K562 (cell line): ENCODE measurements around the gene RPL38. TPM values are rescaled to one million over a fixed set of nuclear protein-coding genes. Genes with fewer than 3 reads are reported as not detected.

Experiments
- ESRRB ChIP-seq: fragments of 250-450 bp; sonication (Bioruptor Pico); IDR thresholded peaks from 2 replicates; pipeline ENCODE4 v1.5.0; 2020; ENCODE audit warnings: mild to moderate bottlenecking, moderate library complexity, borderline replicate concordance
- GABPB2 ChIP-seq: fragments of 250-450 bp; sonication (Bioruptor Pico); conservative IDR thresholded peaks from 2 replicates; pipeline ENCODE4 v1.5.1; 2021; ENCODE audit warnings: mild to moderate bottlenecking
- LARP7 ChIP-seq: fragments of 450-650 bp; IDR thresholded peaks from 2 replicates; pipeline ENCODE4 v1.6.1; 2016
- TRIM24 ChIP-seq, 2 experiments: fragments of 450-650 bp; IDR thresholded peaks; 2 replicates each; pipeline ENCODE4 v1.6.1; 2016
- ZBTB7A ChIP-seq: IDR thresholded peaks from 2 replicates; pipeline ENCODE4 v1.6.1; 2011; ENCODE audit warnings: low read depth, mild to moderate bottlenecking, low read length, moderate library complexity, borderline replicate concordance; ENCODE audit not compliant: control insufficient read depth
- ZNF24 ChIP-seq: fragments of 450-650 bp; IDR thresholded peaks from 2 replicates; pipeline ENCODE4 v1.6.1; 2016
- polyA plus RNA-seq, 8 experiments: library from polyadenylated mRNA; depleted of rRNA in 4 of 8; stranded (reverse) in 5 of 8; unstranded in 3 of 8; fragments of >200 nt; fragmentation: Nextera tagmentation in 2 of 8; fragmentation: Illumina TruSeq in 1 of 8; extraction: Ambion mirVana in 2 of 8; extraction: Trizol in 1 of 8; gene quantifications; 2 replicates each; pipeline versions ENCODE4 v1.2.1 to v1.2.3, GENCODE V29; 2011 to 2014; ENCODE audit warnings: inconsistent platforms in 1 of 8, missing spikeins in 1 of 8
- total RNA-seq, 7 experiments: library from RNA; depleted of rRNA in 6 of 7; stranded (reverse); fragments of >200 nt in 6 of 7; fragmentation: Illumina TruSeq in 2 of 7; extraction: Trizol in 2 of 7; gene quantifications; 2 replicates each; pipeline versions ENCODE4 v1.2.1 to v1.2.3, GENCODE V29; 2011 to 2021; ENCODE audit warnings: low replicate concordance in 1 of 7
- TF ChIP-seq, protein P1 (sequence below): sonication (generic); formaldehyde crosslinking; IDR thresholded peaks from 2 replicates; pipeline ENCODE4 v1.8.0; 2023; ENCODE audit warnings: missing genetic modification reagents, mild to moderate bottlenecking, borderline replicate concordance
- TF ChIP-seq, protein P2 (sequence below): fragments of 250-450 bp; sonication (Bioruptor Pico); IDR thresholded peaks from 2 replicates; pipeline ENCODE4 v1.8.0; 2021; ENCODE audit warnings: moderate library complexity, mild to moderate bottlenecking, inconsistent platforms
- TF ChIP-seq, protein P3 (sequence below), 2 experiments: fragments of 450-650 bp in 1 of 2; sonication (generic) in 1 of 2; formaldehyde crosslinking in 1 of 2; IDR thresholded peaks; 2 replicates each; pipeline versions ENCODE4 v1.7.1 to v1.9.0; 2016 to 2022; ENCODE audit warnings: inconsistent platforms in 1 of 2, mild to moderate bottlenecking in 1 of 2, missing genetic modification reagents in 1 of 2

The RPL38 gene
- total and polyA plus RNA-seq, 9 of the 15 experiments (the other 6 are each of a cell fraction or from before 2014, with no cell fraction given) = 1,224 to 3,864 (median 1,939) TPM

DNA sequence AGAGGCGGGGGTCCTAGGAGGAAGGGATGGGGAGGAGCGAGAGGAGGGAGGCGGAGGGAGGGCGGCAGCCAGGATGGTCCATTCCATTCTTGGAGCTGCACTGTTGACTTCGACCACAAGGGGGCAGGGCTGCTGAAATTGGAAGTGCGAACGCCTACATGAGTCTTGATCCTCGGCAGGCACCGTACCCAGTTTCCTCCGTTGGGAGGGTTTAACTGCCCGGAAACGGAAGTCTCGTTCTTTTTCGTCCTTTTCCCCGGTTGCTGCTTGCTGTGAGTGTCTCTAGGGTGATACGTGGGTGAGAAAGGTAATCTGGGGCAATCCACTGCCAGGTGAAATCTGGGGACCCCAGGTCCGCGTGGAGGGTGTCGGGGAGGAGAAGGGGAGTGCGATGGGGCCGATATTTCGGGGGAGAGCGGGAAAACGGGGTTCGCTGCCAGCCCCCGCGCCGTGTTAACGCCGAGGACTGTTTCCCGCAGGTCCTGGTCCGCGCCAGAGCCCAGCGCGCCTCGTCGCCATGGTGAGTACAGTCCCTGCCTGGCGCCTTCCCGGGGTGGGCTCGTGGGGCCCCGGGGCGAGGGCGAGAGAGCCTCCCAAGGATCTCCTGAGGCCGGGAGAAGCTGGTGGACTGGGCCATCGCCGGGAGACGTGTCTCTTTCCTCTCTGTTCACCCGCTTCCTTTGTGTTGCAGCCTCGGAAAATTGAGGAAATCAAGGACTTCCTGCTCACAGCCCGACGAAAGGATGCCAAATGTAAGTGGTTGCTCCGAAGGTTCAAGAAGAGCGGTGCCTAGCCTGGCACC, at the start of gene RPL38 (continued):
- TF ChIP-seq, protein P1, sequence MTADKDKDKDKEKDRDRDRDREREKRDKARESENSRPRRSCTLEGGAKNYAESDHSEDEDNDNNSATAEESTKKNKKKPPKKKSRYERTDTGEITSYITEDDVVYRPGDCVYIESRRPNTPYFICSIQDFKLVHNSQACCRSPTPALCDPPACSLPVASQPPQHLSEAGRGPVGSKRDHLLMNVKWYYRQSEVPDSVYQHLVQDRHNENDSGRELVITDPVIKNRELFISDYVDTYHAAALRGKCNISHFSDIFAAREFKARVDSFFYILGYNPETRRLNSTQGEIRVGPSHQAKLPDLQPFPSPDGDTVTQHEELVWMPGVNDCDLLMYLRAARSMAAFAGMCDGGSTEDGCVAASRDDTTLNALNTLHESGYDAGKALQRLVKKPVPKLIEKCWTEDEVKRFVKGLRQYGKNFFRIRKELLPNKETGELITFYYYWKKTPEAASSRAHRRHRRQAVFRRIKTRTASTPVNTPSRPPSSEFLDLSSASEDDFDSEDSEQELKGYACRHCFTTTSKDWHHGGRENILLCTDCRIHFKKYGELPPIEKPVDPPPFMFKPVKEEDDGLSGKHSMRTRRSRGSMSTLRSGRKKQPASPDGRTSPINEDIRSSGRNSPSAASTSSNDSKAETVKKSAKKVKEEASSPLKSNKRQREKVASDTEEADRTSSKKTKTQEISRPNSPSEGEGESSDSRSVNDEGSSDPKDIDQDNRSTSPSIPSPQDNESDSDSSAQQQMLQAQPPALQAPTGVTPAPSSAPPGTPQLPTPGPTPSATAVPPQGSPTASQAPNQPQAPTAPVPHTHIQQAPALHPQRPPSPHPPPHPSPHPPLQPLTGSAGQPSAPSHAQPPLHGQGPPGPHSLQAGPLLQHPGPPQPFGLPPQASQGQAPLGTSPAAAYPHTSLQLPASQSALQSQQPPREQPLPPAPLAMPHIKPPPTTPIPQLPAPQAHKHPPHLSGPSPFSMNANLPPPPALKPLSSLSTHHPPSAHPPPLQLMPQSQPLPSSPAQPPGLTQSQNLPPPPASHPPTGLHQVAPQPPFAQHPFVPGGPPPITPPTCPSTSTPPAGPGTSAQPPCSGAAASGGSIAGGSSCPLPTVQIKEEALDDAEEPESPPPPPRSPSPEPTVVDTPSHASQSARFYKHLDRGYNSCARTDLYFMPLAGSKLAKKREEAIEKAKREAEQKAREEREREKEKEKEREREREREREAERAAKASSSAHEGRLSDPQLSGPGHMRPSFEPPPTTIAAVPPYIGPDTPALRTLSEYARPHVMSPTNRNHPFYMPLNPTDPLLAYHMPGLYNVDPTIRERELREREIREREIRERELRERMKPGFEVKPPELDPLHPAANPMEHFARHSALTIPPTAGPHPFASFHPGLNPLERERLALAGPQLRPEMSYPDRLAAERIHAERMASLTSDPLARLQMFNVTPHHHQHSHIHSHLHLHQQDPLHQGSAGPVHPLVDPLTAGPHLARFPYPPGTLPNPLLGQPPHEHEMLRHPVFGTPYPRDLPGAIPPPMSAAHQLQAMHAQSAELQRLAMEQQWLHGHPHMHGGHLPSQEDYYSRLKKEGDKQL (CRISPR knock-in tag) = no peak
- TF ChIP-seq ZNF24 (no peak), LARP7 (peak; percentile 11; the same call in 1 of the 2 replicates), TRIM24 (IDR thresholded peaks at IDR 0.05) (peak in 1 of 2 experiments; percentile 64; a peak in 1 of 4 replicates), ZBTB7A (0 out of 2 replicates have a peak, but pooled peaks have one; percentile 25), GABPB2 (CRISPR knock-in tag) (no peak), ESRRB (CRISPR knock-in tag) (no peak)
- TF ChIP-seq, protein P2, sequence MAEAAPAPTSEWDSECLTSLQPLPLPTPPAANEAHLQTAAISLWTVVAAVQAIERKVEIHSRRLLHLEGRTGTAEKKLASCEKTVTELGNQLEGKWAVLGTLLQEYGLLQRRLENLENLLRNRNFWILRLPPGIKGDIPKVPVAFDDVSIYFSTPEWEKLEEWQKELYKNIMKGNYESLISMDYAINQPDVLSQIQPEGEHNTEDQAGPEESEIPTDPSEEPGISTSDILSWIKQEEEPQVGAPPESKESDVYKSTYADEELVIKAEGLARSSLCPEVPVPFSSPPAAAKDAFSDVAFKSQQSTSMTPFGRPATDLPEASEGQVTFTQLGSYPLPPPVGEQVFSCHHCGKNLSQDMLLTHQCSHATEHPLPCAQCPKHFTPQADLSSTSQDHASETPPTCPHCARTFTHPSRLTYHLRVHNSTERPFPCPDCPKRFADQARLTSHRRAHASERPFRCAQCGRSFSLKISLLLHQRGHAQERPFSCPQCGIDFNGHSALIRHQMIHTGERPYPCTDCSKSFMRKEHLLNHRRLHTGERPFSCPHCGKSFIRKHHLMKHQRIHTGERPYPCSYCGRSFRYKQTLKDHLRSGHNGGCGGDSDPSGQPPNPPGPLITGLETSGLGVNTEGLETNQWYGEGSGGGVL (CRISPR knock-in tag) = no peak
- TF ChIP-seq, protein P3, sequence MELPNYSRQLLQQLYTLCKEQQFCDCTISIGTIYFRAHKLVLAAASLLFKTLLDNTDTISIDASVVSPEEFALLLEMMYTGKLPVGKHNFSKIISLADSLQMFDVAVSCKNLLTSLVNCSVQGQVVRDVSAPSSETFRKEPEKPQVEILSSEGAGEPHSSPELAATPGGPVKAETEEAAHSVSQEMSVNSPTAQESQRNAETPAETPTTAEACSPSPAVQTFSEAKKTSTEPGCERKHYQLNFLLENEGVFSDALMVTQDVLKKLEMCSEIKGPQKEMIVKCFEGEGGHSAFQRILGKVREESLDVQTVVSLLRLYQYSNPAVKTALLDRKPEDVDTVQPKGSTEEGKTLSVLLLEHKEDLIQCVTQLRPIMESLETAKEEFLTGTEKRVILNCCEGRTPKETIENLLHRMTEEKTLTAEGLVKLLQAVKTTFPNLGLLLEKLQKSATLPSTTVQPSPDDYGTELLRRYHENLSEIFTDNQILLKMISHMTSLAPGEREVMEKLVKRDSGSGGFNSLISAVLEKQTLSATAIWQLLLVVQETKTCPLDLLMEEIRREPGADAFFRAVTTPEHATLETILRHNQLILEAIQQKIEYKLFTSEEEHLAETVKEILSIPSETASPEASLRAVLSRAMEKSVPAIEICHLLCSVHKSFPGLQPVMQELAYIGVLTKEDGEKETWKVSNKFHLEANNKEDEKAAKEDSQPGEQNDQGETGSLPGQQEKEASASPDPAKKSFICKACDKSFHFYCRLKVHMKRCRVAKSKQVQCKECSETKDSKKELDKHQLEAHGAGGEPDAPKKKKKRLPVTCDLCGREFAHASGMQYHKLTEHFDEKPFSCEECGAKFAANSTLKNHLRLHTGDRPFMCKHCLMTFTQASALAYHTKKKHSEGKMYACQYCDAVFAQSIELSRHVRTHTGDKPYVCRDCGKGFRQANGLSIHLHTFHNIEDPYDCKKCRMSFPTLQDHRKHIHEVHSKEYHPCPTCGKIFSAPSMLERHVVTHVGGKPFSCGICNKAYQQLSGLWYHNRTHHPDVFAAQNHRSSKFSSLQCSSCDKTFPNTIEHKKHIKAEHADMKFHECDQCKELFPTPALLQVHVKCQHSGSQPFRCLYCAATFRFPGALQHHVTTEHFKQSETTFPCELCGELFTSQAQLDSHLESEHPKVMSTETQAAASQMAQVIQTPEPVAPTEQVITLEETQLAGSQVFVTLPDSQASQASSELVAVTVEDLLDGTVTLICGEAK (IDR thresholded peaks at IDR 0.05) = peak; percentile 96
- TF ChIP-seq, protein P3 (CRISPR knock-in tag; IDR thresholded peaks at IDR 0.05) = no peak
